Astrocyte of the spinal cord (primary cell): Measurements from ENCODE around the gene FRMD4A.
A peak's percentile ranks its signal among the peaks of the same experiment; 100 is the strongest.

Experiments
- DNase-seq: peaks from one replicate; pipeline ENCODE4 v3.0.0; 2011; ENCODE audit warnings: low read depth, low spot score
- H3K4me3 ChIP-seq: 2 replicates; pipeline ENCODE4 v1.5.1; 2011; ENCODE audit warnings: low read depth, mild to moderate bottlenecking, low read length, moderate library complexity
- CTCF ChIP-seq: IDR thresholded peaks from 2 replicates; pipeline ENCODE4 v1.5.1; 2012; ENCODE audit warnings: low read depth, mild to moderate bottlenecking, low read length, inconsistent platforms
- in situ Hi-C: cut with HindIII; loops from 2 replicates; pipeline ENCODE4 v1.10.0; 2017; ENCODE audit warnings: low sequenced_read_pairs

Gene FRMD4A

GRCh38 chr10:13794992-13795612 is 535.6 kb downstream of the FRMD4A start:
- H3K4me3 ChIP-seq = no peak overlapping the region
- in situ Hi-C loops = no loop called here
- no peak for TF ChIP-seq CTCF
- DNase-seq = no peak

- no peak for DNase-seq
- TF ChIP-seq CTCF = no peak
- H3K4me3 ChIP-seq = no peak overlapping the region
- in situ Hi-C loops = no loop called here
Measured at GRCh38 chr10:13792006-13792405, 538.7 kb downstream of the FRMD4A start.

GRCh38 chr10:13791483-13791882 is 539.2 kb downstream of the FRMD4A start:
- in situ Hi-C loops = no loop called here
- no peak for TF ChIP-seq CTCF
- no peak for DNase-seq
- H3K4me3 ChIP-seq = no peak overlapping the region

- DNase-seq = no peak
- no peak overlapping the region for H3K4me3 ChIP-seq
- in situ Hi-C loops = no loop called here
- no peak for TF ChIP-seq CTCF
Measured at GRCh38 chr10:13790196-13790595, 540.5 kb downstream of the FRMD4A start.

- DNase-seq = no peak
- no peak overlapping the region for H3K4me3 ChIP-seq
- no peak for TF ChIP-seq CTCF
- in situ Hi-C loops = no loop called here
Measured at GRCh38 chr10:13789448-13789829, 541.3 kb downstream of the FRMD4A start.

GRCh38 chr10:13788711-13789447 is 541.8 kb downstream of the FRMD4A start:
- DNase-seq = peak; percentile 57
- H3K4me3 ChIP-seq = no peak overlapping the region
- in situ Hi-C loops = no loop called here
- TF ChIP-seq CTCF = no peak
